ENCODE results near the gene SP3.

DNA sequence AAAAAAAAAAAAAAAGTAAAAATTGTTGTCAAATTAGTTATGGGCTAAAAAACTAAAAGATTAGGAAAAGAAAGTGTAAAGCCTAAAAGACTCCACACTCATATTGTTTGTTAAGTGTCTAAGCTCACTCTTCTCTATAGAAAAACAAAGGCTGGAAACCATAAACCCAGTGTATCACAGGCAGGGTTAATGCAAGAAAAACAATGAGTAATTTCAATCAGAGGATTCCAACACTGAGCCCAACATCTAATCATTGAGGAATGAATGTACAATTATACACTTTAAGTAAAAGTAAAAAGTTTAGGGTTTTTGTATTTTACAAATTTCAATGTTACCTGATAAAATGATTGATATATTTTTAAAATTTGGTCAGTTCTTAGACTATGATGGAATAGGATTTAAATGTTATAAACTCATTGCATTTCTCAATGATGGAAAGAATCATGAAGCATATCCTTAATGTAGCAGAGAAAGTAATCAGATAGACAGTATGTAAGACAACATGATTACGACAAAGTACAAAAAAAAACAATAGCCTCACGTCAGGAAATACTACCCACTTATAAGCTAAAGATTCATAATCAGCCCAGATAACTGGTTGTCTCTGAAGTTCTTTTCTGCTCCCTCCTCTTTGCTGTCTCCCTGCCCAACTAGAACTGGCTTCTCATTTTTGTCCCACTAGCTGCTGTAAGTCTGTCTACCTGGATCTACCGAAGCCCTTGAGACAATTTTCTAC lies 44.5 kb upstream of the SP3 start:
- TF ChIP-seq, protein P1, sequence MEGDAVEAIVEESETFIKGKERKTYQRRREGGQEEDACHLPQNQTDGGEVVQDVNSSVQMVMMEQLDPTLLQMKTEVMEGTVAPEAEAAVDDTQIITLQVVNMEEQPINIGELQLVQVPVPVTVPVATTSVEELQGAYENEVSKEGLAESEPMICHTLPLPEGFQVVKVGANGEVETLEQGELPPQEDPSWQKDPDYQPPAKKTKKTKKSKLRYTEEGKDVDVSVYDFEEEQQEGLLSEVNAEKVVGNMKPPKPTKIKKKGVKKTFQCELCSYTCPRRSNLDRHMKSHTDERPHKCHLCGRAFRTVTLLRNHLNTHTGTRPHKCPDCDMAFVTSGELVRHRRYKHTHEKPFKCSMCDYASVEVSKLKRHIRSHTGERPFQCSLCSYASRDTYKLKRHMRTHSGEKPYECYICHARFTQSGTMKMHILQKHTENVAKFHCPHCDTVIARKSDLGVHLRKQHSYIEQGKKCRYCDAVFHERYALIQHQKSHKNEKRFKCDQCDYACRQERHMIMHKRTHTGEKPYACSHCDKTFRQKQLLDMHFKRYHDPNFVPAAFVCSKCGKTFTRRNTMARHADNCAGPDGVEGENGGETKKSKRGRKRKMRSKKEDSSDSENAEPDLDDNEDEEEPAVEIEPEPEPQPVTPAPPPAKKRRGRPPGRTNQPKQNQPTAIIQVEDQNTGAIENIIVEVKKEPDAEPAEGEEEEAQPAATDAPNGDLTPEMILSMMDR (IDR thresholded peaks at IDR 0.05) = no peak
- TF ChIP-seq POLR2A (IDR thresholded peaks at IDR 0.05) = no peak
